GM12864 (cell line): ENCODE measurements around the gene ZGPAT.

ENCODE experiments used
- DNase-seq: peaks from one replicate; pipeline ENCODE4 v3.0.0-alpha.2; 2011; ENCODE audit warnings: low read depth
- H3K4me3 ChIP-seq: 2 replicates; pipeline ENCODE4 v1.5.1; 2011; ENCODE audit warnings: mild to moderate bottlenecking, low read depth, low read length, control low read depth
- TF ChIP-seq, protein P1 (sequence below): IDR thresholded peaks from 2 replicates; pipeline ENCODE4 v1.5.1; 2011; ENCODE audit warnings: low read depth, mild to moderate bottlenecking, moderate library complexity, low read length, control low read depth, inconsistent platforms; ENCODE audit errors: missing control alignments

Gene ZGPAT

DNA sequence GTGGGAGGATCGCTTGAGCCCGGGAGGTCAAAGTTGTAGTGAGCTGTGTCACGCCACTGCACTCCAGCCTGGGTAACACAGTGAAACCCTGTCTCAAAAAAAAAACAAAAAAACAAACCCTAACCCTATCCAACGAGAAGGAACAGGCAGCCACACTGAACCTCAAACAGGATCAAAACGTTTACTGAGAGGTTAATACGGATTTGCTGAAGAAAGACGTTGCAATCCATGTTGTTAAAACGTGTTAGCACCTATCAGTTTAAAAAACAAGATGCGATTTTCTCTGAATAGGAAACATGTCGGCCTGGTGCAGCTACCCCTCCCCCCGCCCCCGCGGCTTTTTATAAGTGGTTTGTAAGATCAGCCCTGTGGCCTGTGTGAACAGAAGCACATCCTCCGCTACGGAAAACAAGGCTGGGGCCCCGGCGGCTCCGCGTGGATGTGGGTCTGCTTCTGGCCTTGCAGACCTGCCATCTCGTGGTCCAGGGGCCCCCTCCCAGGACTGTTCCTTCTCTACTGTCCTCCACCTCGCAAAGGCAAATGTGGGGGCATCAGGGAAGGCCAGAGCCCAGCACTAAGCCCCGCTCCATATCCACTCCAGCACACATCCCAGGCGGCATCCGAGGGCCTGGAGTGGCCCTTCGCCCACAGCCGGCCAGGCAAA is 43.1 kb downstream of the ZGPAT start:
- DNase-seq = no peak
- no peak overlapping the region for H3K4me3 ChIP-seq
- TF ChIP-seq, protein P1, sequence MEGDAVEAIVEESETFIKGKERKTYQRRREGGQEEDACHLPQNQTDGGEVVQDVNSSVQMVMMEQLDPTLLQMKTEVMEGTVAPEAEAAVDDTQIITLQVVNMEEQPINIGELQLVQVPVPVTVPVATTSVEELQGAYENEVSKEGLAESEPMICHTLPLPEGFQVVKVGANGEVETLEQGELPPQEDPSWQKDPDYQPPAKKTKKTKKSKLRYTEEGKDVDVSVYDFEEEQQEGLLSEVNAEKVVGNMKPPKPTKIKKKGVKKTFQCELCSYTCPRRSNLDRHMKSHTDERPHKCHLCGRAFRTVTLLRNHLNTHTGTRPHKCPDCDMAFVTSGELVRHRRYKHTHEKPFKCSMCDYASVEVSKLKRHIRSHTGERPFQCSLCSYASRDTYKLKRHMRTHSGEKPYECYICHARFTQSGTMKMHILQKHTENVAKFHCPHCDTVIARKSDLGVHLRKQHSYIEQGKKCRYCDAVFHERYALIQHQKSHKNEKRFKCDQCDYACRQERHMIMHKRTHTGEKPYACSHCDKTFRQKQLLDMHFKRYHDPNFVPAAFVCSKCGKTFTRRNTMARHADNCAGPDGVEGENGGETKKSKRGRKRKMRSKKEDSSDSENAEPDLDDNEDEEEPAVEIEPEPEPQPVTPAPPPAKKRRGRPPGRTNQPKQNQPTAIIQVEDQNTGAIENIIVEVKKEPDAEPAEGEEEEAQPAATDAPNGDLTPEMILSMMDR = no peak

DNA sequence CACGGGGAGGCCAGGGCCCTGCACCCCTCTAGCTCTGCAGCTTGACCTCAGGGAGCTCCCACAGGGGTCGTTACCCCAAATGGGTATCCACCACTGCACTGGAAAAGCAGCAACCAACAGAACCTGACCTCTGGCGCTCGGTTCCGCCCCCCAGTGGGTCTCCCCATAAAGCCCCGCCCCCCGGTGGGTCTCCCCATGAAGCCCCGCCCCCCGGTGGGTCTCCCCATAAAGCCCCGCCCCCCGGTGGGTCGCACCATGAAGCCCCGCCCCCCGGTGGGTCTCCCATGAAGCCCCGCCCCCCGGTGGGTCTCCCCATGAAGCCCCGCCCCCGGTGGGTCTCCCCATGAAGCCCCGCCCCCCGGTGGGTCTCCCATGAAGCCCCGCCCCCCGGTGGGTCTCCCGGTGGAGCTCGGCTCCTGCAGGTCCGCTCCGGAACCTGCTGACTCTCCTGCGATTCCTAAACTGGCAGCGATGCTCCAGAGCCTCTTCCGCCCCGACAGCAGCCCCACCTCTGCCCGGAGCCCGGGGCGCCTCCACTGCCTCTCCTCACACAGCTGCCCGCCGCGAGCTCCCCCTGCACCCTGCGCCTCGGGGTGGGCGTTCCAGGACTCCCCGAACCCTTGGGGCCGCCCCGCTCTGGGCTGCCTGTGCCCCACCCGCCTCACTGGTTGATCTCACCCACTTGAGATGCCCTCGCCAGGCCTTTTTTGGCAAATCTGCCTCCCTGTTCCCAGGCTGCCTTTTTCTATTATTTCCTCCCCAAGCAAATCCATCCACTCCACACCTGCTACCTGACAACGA is 43.8 kb downstream of the ZGPAT start:
- TF ChIP-seq, protein P1 = no peak
- H3K4me3 ChIP-seq = no peak overlapping the region
- no peak for DNase-seq

- TF ChIP-seq, protein P1 = no peak
- no peak overlapping the region for H3K4me3 ChIP-seq
- DNase-seq = no peak
Observed at GRCh38 chr20:63752411-63753101, 44.7 kb downstream of the ZGPAT start.

DNA sequence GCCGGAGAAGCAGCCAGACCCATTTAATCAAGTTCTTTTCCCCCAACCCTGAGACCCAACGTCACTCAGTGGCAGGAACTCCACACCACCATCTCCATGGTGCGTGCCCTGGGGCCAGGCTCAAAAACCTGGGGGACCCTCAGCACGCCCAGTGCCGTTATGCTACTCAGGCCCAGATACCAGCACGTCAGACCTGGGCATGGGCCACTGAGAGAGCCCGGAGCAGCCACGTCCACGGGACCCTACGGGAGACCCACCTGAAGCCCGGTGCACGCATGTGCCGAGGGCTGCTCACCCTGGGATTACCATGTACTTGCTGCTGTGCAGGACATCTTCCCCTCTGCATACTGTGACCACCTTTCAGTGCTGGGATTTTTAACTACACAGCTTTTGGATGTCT is 45.5 kb downstream of the ZGPAT start:
- TF ChIP-seq, protein P1 = no peak
- no peak overlapping the region for H3K4me3 ChIP-seq
- no peak for DNase-seq

- TF ChIP-seq, protein P1 = no peak
- no peak overlapping the region for H3K4me3 ChIP-seq
- DNase-seq = no peak
Observed at GRCh38 chr20:63754008-63754407, 46.2 kb downstream of the ZGPAT start.

DNA sequence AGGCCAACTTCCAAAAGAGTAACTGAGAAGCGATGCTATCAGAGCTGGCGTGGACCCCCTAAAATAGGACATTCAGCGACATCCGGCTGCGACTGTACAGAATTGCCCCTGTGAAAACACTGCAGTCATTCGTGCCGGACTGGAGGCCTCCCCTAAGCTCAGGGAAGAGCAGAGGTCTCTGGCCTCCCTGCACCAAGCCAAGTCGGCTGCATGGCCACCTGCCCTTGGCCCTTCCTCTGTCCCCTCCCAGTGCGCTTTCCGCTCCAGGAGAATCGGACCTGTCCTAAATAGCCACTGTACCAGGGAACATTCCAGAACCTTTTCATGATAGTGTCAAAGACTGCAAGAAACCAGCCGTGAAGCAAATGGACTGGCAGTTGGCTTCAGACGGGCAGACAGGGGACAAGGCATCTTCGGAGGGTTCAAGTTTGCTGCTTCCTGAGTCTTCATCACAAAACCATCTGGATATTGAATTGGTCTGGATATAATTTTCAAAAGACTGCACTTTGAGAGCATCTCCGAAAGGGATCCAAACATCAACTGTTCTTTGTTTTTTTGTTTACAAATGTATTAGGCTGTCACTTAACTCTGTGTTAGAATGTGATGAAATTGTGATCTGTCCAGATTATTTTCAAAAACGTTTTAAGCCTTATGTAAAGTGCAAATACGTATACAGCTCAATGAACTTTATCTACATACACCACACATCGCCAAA is 48.3 kb downstream of the ZGPAT start:
- TF ChIP-seq, protein P1 = no peak
- DNase-seq = no peak
- H3K4me3 ChIP-seq = no peak overlapping the region
